SU-DHL-6 (cell line): ENCODE measurements around the gene HABP4.

Experiments
- H2AFZ ChIP-seq: fragments of 200-600 bp; sonication (generic); 2 replicates; pipeline ENCODE4 v1.6.1; 2014; ENCODE audit warnings: low read depth, mild to moderate bottlenecking, moderate library complexity, mixed read lengths, antibody characterized with exemption, low read length; ENCODE audit not compliant: severe bottlenecking
- H3F3A ChIP-seq: fragments of 200-600 bp; shearing (Covaris generic); 2 replicates; pipeline ENCODE4 v1.6.0; 2016; ENCODE audit warnings: antibody characterized with exemption, mild to moderate bottlenecking; ENCODE audit not compliant: insufficient read depth
- H3K27ac ChIP-seq: fragments of 200-600 bp; sonication (generic); 2 replicates; pipeline ENCODE4 v1.5.1; 2016; ENCODE audit warnings: low read depth, mild to moderate bottlenecking, low read length, moderate library complexity, mixed read lengths
- H3K27me3 ChIP-seq: fragments of 200-600 bp; sonication (generic), shearing (Covaris generic); 2 replicates; pipeline ENCODE4 v1.6.0; 2014; ENCODE audit warnings: mild to moderate bottlenecking, low read length
- H3K36me3 ChIP-seq: fragments of 200-600 bp; sonication (generic); 2 replicates; pipeline ENCODE4 v1.6.1; 2014; ENCODE audit warnings: mild to moderate bottlenecking, low read length, mixed read lengths
- H3K4me2 ChIP-seq: fragments of 300-600, 200-600 bp; shearing (Covaris generic), sonication (generic); 2 replicates; pipeline ENCODE4 v1.6.0; 2014; ENCODE audit warnings: low read length, low read depth, mild to moderate bottlenecking; ENCODE audit not compliant: poor library complexity, severe bottlenecking
- H3K4me3 ChIP-seq: fragments of 200-600 bp; sonication (generic); 2 replicates; pipeline ENCODE4 v1.5.1; 2014; ENCODE audit warnings: antibody characterized with exemption, low read length, mild to moderate bottlenecking, mixed read lengths; ENCODE audit not compliant: insufficient read depth, poor library complexity, severe bottlenecking
- H3K79me2 ChIP-seq: fragments of 200-600 bp; sonication (generic); 2 replicates; pipeline ENCODE4 v1.6.1; 2014; ENCODE audit warnings: mild to moderate bottlenecking, low read length, moderate library complexity; ENCODE audit not compliant: insufficient read depth
- H3K9ac ChIP-seq: fragments of 200-600 bp; sonication (generic); 2 replicates; pipeline ENCODE4 v1.7.0; 2014; ENCODE audit warnings: mild to moderate bottlenecking, low read length
- H3K9me2 ChIP-seq: fragments of 200-600 bp; sonication (generic); replicated peaks from 2 replicates; pipeline ENCODE4 v1.6.1; 2014; ENCODE audit warnings: low read length; ENCODE audit not compliant: insufficient read depth
- H3K9me3 ChIP-seq: fragments of 200-600 bp; sonication (generic); 2 replicates; pipeline ENCODE4 v1.6.1; 2014; ENCODE audit warnings: low read length, mixed read lengths; ENCODE audit not compliant: insufficient read depth
- H4K20me1 ChIP-seq: fragments of 200-600 bp; sonication (generic); 2 replicates; pipeline ENCODE4 v1.6.1; 2014; ENCODE audit warnings: low read depth, mild to moderate bottlenecking, antibody characterized with exemption, low read length, moderate library complexity, mixed read lengths
- CTCF ChIP-seq: fragments of 200-600 bp; sonication (generic); IDR thresholded peaks from one replicate; pipeline ENCODE4 v1.5.1; 2017; ENCODE audit warnings: antibody characterized with exemption, mild to moderate bottlenecking, low read length, moderate library complexity; ENCODE audit not compliant: insufficient read depth, poor library complexity, severe bottlenecking
- EZH2phosphoT487 ChIP-seq: fragments of 200-600 bp; sonication (generic), shearing (Covaris generic); conservative IDR thresholded peaks from 2 replicates; pipeline ENCODE4 v1.6.1; 2018; ENCODE audit warnings: mild to moderate bottlenecking, antibody characterized with exemption, low read length, moderate library complexity, mixed read lengths

Gene HABP4

GRCh38 chr9:96515621-96516470 lies 65.9 kb downstream of the HABP4 start:
- Histone ChIP-seq H3K4me2 (no peak overlapping the region), H3K27ac (no peak overlapping the region), H3K79me2 (no peaks in the 10 kb centered on the region), H3K4me3 (no peak overlapping the region), H3K9me3 (no peaks in the 10 kb centered on the region), H3K27me3 (no peaks in the 10 kb centered on the region), H3K9me2 (no peaks in the 10 kb centered on the region), H2AFZ (no peak overlapping the region), H3K36me3 (no peaks in the 10 kb centered on the region), H4K20me1 (no peaks in the 10 kb centered on the region), H3K9ac (no peak overlapping the region), H3F3A (no peaks in the 10 kb centered on the region)
- TF ChIP-seq CTCF: no peak
- no peak for TF ChIP-seq EZH2phosphoT487

GRCh38 chr9:96519095-96519494 lies 69.1 kb downstream of the HABP4 start:
- Histone ChIP-seq H3K27ac (no peak overlapping the region), H3K4me3 (no peak overlapping the region), H2AFZ (no peak overlapping the region), H3K79me2 (no peaks in the 10 kb centered on the region), H3K9me2 (no peaks in the 10 kb centered on the region), H3K27me3 (no peaks in the 10 kb centered on the region), H3F3A (no peaks in the 10 kb centered on the region), H3K4me2 (no peak overlapping the region), H4K20me1 (no peaks in the 10 kb centered on the region), H3K9ac (no peak overlapping the region), H3K36me3 (no peaks in the 10 kb centered on the region), H3K9me3 (no peaks in the 10 kb centered on the region)
- TF ChIP-seq CTCF: no peak
- no peak for TF ChIP-seq EZH2phosphoT487

- Histone ChIP-seq H3K9me2 (no peaks in the 10 kb centered on the region), H3K9ac (no peak overlapping the region), H4K20me1 (no peaks in the 10 kb centered on the region), H3K36me3 (no peaks in the 10 kb centered on the region), H3K27ac (no peak overlapping the region), H3K79me2 (no peaks in the 10 kb centered on the region), H3K27me3 (no peaks in the 10 kb centered on the region), H3K4me3 (no peak overlapping the region), H2AFZ (no peak overlapping the region), H3F3A (no peaks in the 10 kb centered on the region), H3K4me2 (no peak overlapping the region), H3K9me3 (no peaks in the 10 kb centered on the region)
- TF ChIP-seq CTCF (no peak), EZH2phosphoT487 (no peak)
Observed at GRCh38 chr9:96519787-96520186, 69.8 kb downstream of the HABP4 start.
